H1 (cell line): ENCODE data around the gene SHMT2. TPM values are rescaled to one million over a fixed set of nuclear protein-coding genes. Genes with fewer than 3 reads are reported as not detected.

Source experiments
- BCL11A ChIP-seq, 2 experiments: IDR thresholded peaks; one replicate each; pipeline ENCODE4 v1.6.1; 2011; ENCODE audit warnings: low read depth in 2 of 2, low read length in 2 of 2, mild to moderate bottlenecking in 2 of 2
- EP300 ChIP-seq, 2 experiments: IDR thresholded peaks; 1 replicate in 1 of 2; 2 replicates in 1 of 2; pipeline ENCODE4 v1.6.1; 2011 to 2012; ENCODE audit warnings: low read depth in 2 of 2, low read length in 2 of 2, mild to moderate bottlenecking in 2 of 2, borderline replicate concordance in 1 of 2, inconsistent platforms in 1 of 2, moderate library complexity in 1 of 2
- HDAC6 ChIP-seq: IDR thresholded peaks from one replicate; pipeline ENCODE4 v1.7.1; 2012; ENCODE audit warnings: low read depth, mild to moderate bottlenecking, inconsistent platforms, low read length, moderate library complexity
- KDM5A ChIP-seq: fragments of 200-600 bp; IDR thresholded peaks from 2 replicates; pipeline ENCODE4 v1.7.1; 2012; ENCODE audit warnings: mild to moderate bottlenecking, low read length, inconsistent platforms, mixed read lengths
- RNF2 ChIP-seq: fragments of 200-900, 300-1000 bp; sonication (generic); IDR thresholded peaks from 2 replicates; pipeline ENCODE4 v1.7.1; 2016; ENCODE audit warnings: borderline replicate concordance, low read depth, mild to moderate bottlenecking, antibody characterized with exemption, low read length; ENCODE audit not compliant: poor library complexity, severe bottlenecking; ENCODE audit errors: missing control alignments
- TAF7 ChIP-seq: optimal IDR thresholded peaks from 2 replicates; pipeline ENCODE3; 2011; ENCODE audit warnings: low read depth, mild to moderate bottlenecking, inconsistent platforms, low read length, moderate library complexity, borderline replicate concordance
- polyA plus RNA-seq, 7 experiments: library from polyadenylated mRNA; depleted of rRNA in 3 of 7; stranded (reverse) in 5 of 7; unstranded in 2 of 7; fragments of >200 nt in 5 of 7; fragments of 200-250 nt in 2 of 7; gene quantifications; 1 replicate in 5 of 7; 2 replicates in 1 of 7; 4 replicates in 1 of 7; pipeline versions ENCODE4 v1.2.1 to v1.2.3, GENCODE V29; 2011 to 2013; ENCODE audit warnings: missing spikeins in 2 of 7, mixed read lengths in 2 of 7
- total RNA-seq: library from RNA; stranded (reverse); fragmentation: NEBNext Ultra II Directional; extraction: Animal tissue kit (Norgen Biotek cat#: 25700); gene quantifications from 2 replicates; pipeline ENCODE4 v1.2.1, GENCODE V29; 2021

The SHMT2 gene
- total and polyA plus RNA-seq, 2 of the 8 experiments (the other 6 are each of a cell fraction or from before 2014, with no cell fraction given): 274 to 520 TPM

- TF ChIP-seq BCL11A (IDR thresholded peaks at IDR 0.05; ENCODE audit: low read depth in 2 of 2, low read length in 2 of 2) (no peak), TAF7 (no peak), KDM5A (no peak), HDAC6 (no peak), EP300 (IDR thresholded peaks at IDR 0.05; ENCODE audit: borderline replicate concordance in 1 of 2, low read depth in 2 of 2, low read length in 2 of 2) (no peak), RNF2 (no peak)
These were observed 27.9 kb upstream of the SHMT2 start (continued) for GRCh38 chr12:57201631-57202030.
